HCT116 (cell line): ENCODE results near the gene BST1. TPM values are rescaled to one million over a fixed set of nuclear protein-coding genes. Genes with fewer than 3 reads are reported as not detected.

Experiments
- ATAC-seq: fragments of 200-7000 bp; cut with Tn5 transposase; 2 replicates; pipeline ENCODE4 v1.9.1; 2020; ENCODE audit warnings: mild to moderate bottlenecking, moderate library complexity
- BruUV-seq: library from RNA; stranded (reverse); fragments of 400-500 nt; replicated peaks from 2 replicates; lab custom pipeline; 2021; lab: Mats Ljungman, UMichigan
- CTCF ChIA-PET: fragments of 300-600 bp; sonication (Branson Sonifier 250); formaldehyde crosslinking; loops from one replicate; lab custom pipeline; 2021; ENCODE audit warnings: antibody characterized with exemption; lab: Charles Lee
- POLR2A ChIA-PET: fragments of 300-600, 350-600 bp; sonication (Branson Sonifier 250); formaldehyde crosslinking; loops from one replicate; lab custom pipeline; 2021; ENCODE audit warnings: antibody characterized with exemption; lab: Charles Lee
- RAD21 ChIA-PET, 2 experiments: fragments of 300-600 bp; sonication (Branson Sonifier 250); formaldehyde crosslinking; loops; one replicate each; lab custom pipeline; 2023; ENCODE audit warnings: low total read pairs in 2 of 2; ENCODE audit not compliant: uncharacterized antibody in 2 of 2, unreplicated experiment in 2 of 2, low non-redundant PET in 1 of 2; lab: Charles Lee
- DNase-seq: peaks from one replicate; pipeline ENCODE4 v3.0.0-alpha.2; 2010; ENCODE audit warnings: low read depth, low spot score
- H2AFZ ChIP-seq: fragments of 200-600 bp; shearing (Covaris generic), sonication (generic); 2 replicates; pipeline ENCODE4 v1.6.1; 2017; ENCODE audit warnings: low read depth, mixed run types, mixed read lengths, antibody characterized with exemption, low read length; ENCODE audit not compliant: poor library complexity, severe bottlenecking
- H3K27ac ChIP-seq: 2 replicates; pipeline ENCODE4 v1.5.1; 2012; ENCODE audit warnings: low read depth, low read length
- H3K27me3 ChIP-seq: fragments of 200-600 bp; sonication (generic); 2 replicates; pipeline ENCODE4 v1.6.1; 2016; ENCODE audit warnings: mixed run types, low read length, mixed read lengths; ENCODE audit not compliant: insufficient read depth
- H3K36me3 ChIP-seq, 2 experiments: fragments of 200-500 bp in 1 of 2; fragments of 200-600 bp in 1 of 2; sonication (Bioruptor generic) in 1 of 2; sonication (generic) in 1 of 2; 2 replicates each; pipeline versions ENCODE4 v1.5.1 to v1.6.1; 2014 to 2016; ENCODE audit warnings: low read length in 2 of 2, inconsistent platforms in 1 of 2, mixed read lengths in 1 of 2, mixed run types in 1 of 2; ENCODE audit not compliant: insufficient read depth in 2 of 2, control insufficient read depth in 1 of 2
- H3K4me1 ChIP-seq, 2 experiments: fragments of 200-600 bp in 1 of 2; sonication (generic) in 1 of 2; 2 replicates each; pipeline versions ENCODE4 v1.5.1 to v1.6.1; 2012 to 2017; ENCODE audit warnings: low read length in 2 of 2, inconsistent platforms in 1 of 2, mild to moderate bottlenecking in 1 of 2, mixed read lengths in 1 of 2, mixed run types in 1 of 2, moderate library complexity in 1 of 2; ENCODE audit not compliant: insufficient read depth in 2 of 2, control insufficient read depth in 1 of 2
- H3K4me2 ChIP-seq: fragments of 200-600 bp; sonication (generic); 2 replicates; pipeline ENCODE4 v1.6.1; 2017; ENCODE audit warnings: mixed run types, low read length, mixed read lengths
- H3K4me3 ChIP-seq, 2 experiments: fragments of 200-600 bp in 1 of 2; sonication (generic) in 1 of 2; replicated peaks in 1 of 2; 2 replicates each; pipeline ENCODE4 v1.5.1; 2011 to 2016; ENCODE audit warnings: low read length in 2 of 2, control low read depth in 1 of 2, low read depth in 1 of 2, mild to moderate bottlenecking in 1 of 2, mixed read lengths in 1 of 2, mixed run types in 1 of 2
- H3K79me2 ChIP-seq: fragments of 200-600 bp; sonication (generic); 2 replicates; pipeline ENCODE4 v1.6.1; 2017; ENCODE audit warnings: mild to moderate bottlenecking, mixed run types, low read length, moderate library complexity, mixed read lengths; ENCODE audit not compliant: insufficient read depth
- H3K9ac ChIP-seq: fragments of 200-600 bp; sonication (generic); 2 replicates; pipeline ENCODE4 v1.6.1; 2016; ENCODE audit warnings: low read length, mixed read lengths
- H3K9me2 ChIP-seq: fragments of 200-600 bp; sonication (generic), shearing (Covaris generic); 2 replicates; pipeline ENCODE4 v1.6.1; 2017; ENCODE audit warnings: mixed run types, mild to moderate bottlenecking, moderate library complexity; ENCODE audit not compliant: insufficient read depth
- H3K9me3 ChIP-seq, 2 experiments: fragments of 200-500 bp in 1 of 2; fragments of 200-600 bp in 1 of 2; sonication (Bioruptor generic) in 1 of 2; sonication (generic) in 1 of 2; 2 replicates each; pipeline ENCODE4 v1.6.1; 2014 to 2017; ENCODE audit warnings: low read length in 2 of 2, mixed read lengths in 2 of 2, inconsistent platforms in 1 of 2, low read depth in 1 of 2, mild to moderate bottlenecking in 1 of 2, mixed run types in 1 of 2, moderate library complexity in 1 of 2; ENCODE audit not compliant: control insufficient read depth in 1 of 2, insufficient read depth in 1 of 2
- H4K20me1 ChIP-seq: fragments of 200-600 bp; sonication (generic), shearing (Covaris generic); 2 replicates; pipeline ENCODE4 v1.6.1; 2017; ENCODE audit warnings: mixed run types, mild to moderate bottlenecking, moderate library complexity; ENCODE audit not compliant: insufficient read depth
- FOSL1 ChIP-seq: IDR thresholded peaks from 2 replicates; pipeline ENCODE4 v1.6.1; 2012; ENCODE audit warnings: low read depth
- RAD21 ChIP-seq: IDR thresholded peaks from 2 replicates; pipeline ENCODE4 v1.6.1; 2012; ENCODE audit warnings: low read depth, mild to moderate bottlenecking
- SRF ChIP-seq: IDR thresholded peaks from 2 replicates; pipeline ENCODE4 v1.6.1; 2012; ENCODE audit warnings: low read depth
- TCF7L2 ChIP-seq: IDR thresholded peaks from 2 replicates; pipeline ENCODE4 v1.7.0; 2011; ENCODE audit warnings: borderline replicate concordance, inconsistent platforms; ENCODE audit not compliant: insufficient read depth, insufficient read length; ENCODE audit errors: extremely low read depth
- intact Hi-C: fragments of 100-400 bp; cut with micrococcal nuclease; formaldehyde crosslinking; loops from 2 replicates; pipeline ENCODE4 v1.10.0; 2022
- total RNA-seq: library from RNA; stranded (reverse); gene quantifications from one replicate; pipeline ENCODE4 v1.2.1, GENCODE V29; 2021; ENCODE audit not compliant: unreplicated experiment
- TF ChIP-seq, protein P1 (sequence below): IDR thresholded peaks from 2 replicates; pipeline ENCODE4 v1.6.1; 2011; ENCODE audit warnings: mild to moderate bottlenecking, low read length, moderate library complexity; ENCODE audit not compliant: insufficient replicate concordance; ENCODE audit errors: extremely low read depth
- TF ChIP-seq, protein P2 (sequence below): IDR thresholded peaks from 2 replicates; pipeline ENCODE4 v1.6.1; 2012; ENCODE audit warnings: low read depth

BST1 gene
- total RNA-seq, 1 experiment from 2014 or later, result 0.44 TPM

DNA sequence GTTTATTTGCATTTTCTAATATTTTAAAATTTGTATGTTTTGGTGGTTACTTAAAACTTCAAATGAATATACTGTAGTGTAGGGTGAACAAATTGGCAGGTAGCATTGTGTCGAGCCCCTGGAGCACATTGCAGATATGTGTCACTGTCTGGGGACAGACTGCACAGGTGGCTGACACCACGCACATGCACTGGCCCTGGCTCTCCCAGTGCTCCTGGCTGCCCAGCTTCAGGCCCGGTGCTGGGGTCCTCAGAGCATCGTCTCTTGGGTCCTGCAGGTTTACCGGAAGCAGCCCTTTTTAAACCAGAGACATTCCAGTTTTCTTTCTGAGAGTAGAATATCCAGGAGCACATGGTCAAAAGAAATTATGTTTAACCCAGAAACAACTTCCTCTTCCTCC is 15.6 kb downstream of the BST1 start:
- ChIA-PET CTCF (no interaction called here), POLR2A (no interaction called here), RAD21 (no interaction called here)
- ATAC-seq (no peak), DNase-seq (no peak)
- H3K4me1 ChIP-seq, result peaks cover 0 to 5% of the 10 kb centered on the region in 2 experiments; a peak in 1 of 4 replicates
- H3K9me3 ChIP-seq, result no peaks in the 10 kb centered on the region
- H2AFZ ChIP-seq, result no peak overlapping the region
- no peak overlapping the region for H3K9ac ChIP-seq
- H3K79me2 ChIP-seq, result no peaks in the 10 kb centered on the region
- H3K27me3 ChIP-seq, result no peaks in the 10 kb centered on the region
- no peak overlapping the region for H3K4me2 ChIP-seq
- no TSS peak for BruUV-seq
- H4K20me1 ChIP-seq, result no peaks in the 10 kb centered on the region
- no peaks in the 10 kb centered on the region for H3K36me3 ChIP-seq
- H3K4me3 ChIP-seq, result no peak overlapping the region
- TF ChIP-seq, protein P1, sequence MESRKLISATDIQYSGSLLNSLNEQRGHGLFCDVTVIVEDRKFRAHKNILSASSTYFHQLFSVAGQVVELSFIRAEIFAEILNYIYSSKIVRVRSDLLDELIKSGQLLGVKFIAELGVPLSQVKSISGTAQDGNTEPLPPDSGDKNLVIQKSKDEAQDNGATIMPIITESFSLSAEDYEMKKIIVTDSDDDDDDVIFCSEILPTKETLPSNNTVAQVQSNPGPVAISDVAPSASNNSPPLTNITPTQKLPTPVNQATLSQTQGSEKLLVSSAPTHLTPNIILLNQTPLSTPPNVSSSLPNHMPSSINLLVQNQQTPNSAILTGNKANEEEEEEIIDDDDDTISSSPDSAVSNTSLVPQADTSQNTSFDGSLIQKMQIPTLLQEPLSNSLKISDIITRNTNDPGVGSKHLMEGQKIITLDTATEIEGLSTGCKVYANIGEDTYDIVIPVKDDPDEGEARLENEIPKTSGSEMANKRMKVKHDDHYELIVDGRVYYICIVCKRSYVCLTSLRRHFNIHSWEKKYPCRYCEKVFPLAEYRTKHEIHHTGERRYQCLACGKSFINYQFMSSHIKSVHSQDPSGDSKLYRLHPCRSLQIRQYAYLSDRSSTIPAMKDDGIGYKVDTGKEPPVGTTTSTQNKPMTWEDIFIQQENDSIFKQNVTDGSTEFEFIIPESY, result no peak
- TF ChIP-seq TCF7L2, result no peak
- no peak for TF ChIP-seq FOSL1
- no peak for TF ChIP-seq RAD21
- TF ChIP-seq SRF, result no peak
- H3K27ac ChIP-seq, result no peak overlapping the region
- no peaks in the 10 kb centered on the region for H3K9me2 ChIP-seq
- intact Hi-C loops, result no loop called here

DNA sequence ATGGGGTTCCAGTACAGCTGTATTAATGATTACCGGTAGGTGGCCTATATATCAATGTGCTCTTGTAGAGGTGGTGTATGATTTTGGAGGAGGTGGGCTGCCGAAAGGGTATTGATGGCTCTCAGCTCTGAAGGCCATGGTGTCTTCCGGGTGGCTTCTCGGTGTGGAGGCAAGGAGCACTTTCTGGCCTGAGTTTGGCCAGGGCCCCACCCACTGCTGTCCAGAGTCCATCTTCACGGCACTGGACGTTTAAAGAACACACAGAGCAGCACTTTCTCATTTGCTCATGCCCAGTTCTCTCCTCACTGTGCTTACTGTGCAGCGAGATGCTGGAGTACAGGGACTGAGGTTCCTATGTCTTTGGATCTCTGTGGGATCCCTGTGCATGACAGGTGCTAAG is 16.1 kb downstream of the BST1 start:
- no TSS peak for BruUV-seq
- Histone ChIP-seq H3K79me2 (no peaks in the 10 kb centered on the region), H3K27ac (no peak overlapping the region), H3K9ac (no peak overlapping the region), H3K4me2 (no peak overlapping the region), H3K27me3 (no peaks in the 10 kb centered on the region), H3K9me3 (no peaks in the 10 kb centered on the region), H3K4me3 (no peak overlapping the region), H3K36me3 (no peaks in the 10 kb centered on the region), H3K4me1 (peaks cover 0 to 5% of the 10 kb centered on the region in 2 experiments; a peak in 1 of 4 replicates), H4K20me1 (no peaks in the 10 kb centered on the region), H2AFZ (no peak overlapping the region), H3K9me2 (no peaks in the 10 kb centered on the region)
- POLR2A ChIA-PET, result no interaction called here
- TF ChIP-seq, protein P2, sequence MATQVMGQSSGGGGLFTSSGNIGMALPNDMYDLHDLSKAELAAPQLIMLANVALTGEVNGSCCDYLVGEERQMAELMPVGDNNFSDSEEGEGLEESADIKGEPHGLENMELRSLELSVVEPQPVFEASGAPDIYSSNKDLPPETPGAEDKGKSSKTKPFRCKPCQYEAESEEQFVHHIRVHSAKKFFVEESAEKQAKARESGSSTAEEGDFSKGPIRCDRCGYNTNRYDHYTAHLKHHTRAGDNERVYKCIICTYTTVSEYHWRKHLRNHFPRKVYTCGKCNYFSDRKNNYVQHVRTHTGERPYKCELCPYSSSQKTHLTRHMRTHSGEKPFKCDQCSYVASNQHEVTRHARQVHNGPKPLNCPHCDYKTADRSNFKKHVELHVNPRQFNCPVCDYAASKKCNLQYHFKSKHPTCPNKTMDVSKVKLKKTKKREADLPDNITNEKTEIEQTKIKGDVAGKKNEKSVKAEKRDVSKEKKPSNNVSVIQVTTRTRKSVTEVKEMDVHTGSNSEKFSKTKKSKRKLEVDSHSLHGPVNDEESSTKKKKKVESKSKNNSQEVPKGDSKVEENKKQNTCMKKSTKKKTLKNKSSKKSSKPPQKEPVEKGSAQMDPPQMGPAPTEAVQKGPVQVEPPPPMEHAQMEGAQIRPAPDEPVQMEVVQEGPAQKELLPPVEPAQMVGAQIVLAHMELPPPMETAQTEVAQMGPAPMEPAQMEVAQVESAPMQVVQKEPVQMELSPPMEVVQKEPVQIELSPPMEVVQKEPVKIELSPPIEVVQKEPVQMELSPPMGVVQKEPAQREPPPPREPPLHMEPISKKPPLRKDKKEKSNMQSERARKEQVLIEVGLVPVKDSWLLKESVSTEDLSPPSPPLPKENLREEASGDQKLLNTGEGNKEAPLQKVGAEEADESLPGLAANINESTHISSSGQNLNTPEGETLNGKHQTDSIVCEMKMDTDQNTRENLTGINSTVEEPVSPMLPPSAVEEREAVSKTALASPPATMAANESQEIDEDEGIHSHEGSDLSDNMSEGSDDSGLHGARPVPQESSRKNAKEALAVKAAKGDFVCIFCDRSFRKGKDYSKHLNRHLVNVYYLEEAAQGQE, result no peak
- no peak for ATAC-seq
- intact Hi-C loops, result no loop called here
- CTCF ChIA-PET, result no interaction called here
- RAD21 ChIA-PET, result no interaction called here
- no peak for DNase-seq
